Activated naive CD4-positive, alpha-beta T cell treated with anti-CD3 and anti-CD28 coated beads, Interleukin-2, amount 50 U/mL, for 72 hours (primary cell): Measurements from ENCODE around the gene KRTAP10-4. TPM values are rescaled to one million over a fixed set of nuclear protein-coding genes. Genes with fewer than 3 reads are reported as not detected.
"Not testable (repeated sequence)": the region's sequence is repeated elsewhere in the genome, so short reads cannot be mapped to it uniquely, and the experiment has no call there.

Experiments used
- ATAC-seq, 2 donors: fragments of 150-1000 bp; cut with Tn5 transposase; 2 replicates each; pipeline ENCODE4 v1.10.0; 2021; ENCODE audit warnings: mild to moderate bottlenecking in 2 of 2, moderate library complexity in 2 of 2
- DNase-seq, 2 donors: peaks; one replicate each; pipeline ENCODE4 v3.0.0; 2021 to 2022; ENCODE audit warnings: low spot score in 2 of 2
- H3K27ac Mint-ChIP-seq, 2 donors: one replicate each; pipeline ENCODE4 v1.8.0; 2022; ENCODE audit warnings: mild to moderate bottlenecking in 2 of 2, mixed read lengths in 2 of 2
- H3K36me3 Mint-ChIP-seq, 2 donors: one replicate each; pipeline ENCODE4 v1.8.0; 2022; ENCODE audit warnings: mixed read lengths in 2 of 2
- H3K9me3 Mint-ChIP-seq, 2 donors: one replicate each; pipeline ENCODE4 v1.8.0; 2022; ENCODE audit warnings: mixed read lengths in 2 of 2
- total RNA-seq, 2 donors: library from RNA; stranded (reverse); gene quantifications; one replicate each; pipeline ENCODE4 v1.2.3, GENCODE V29; 2022

The KRTAP10-4 gene
- total RNA-seq, 2 donors from 2014 or later: not detected

DNA sequence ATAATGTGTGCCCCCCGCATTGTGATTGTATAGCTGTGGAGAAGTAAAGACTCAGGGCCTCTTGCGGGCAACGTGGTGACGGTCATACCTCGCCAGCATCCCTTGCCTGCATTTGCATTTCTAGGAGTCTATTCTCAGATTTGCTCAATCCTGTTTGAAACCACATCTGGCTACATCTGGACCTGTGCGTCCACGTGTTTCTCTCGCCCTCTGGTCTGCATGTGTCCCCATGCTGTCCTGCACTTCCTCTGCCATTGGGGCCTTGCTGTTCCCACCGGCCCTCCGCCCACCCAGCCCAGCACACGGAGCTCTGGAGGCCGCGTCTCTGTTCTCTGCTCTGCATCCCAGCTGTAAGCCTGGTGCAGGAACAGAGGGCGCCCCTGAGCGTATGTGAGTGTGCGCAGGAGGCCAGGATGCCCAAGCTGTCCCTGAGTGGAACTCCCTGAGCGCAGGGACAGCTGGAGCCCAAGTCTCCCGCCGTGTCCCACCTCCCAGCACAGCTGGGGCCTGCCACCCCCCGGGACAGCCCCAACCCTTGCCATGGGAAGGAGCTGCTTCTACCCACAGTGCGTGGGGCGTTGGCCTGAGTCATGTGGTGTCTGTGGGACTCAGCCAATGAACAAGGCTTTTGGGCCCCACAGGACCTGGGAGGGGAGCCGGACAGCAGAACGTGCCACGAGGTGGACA is 23.9 kb upstream of the KRTAP10-4 start:
- ATAC-seq: no peak
- Mint-ChIP-seq H3K27ac (peak overlapping the region in 1 of 2 donors; percentile 19), H3K36me3 (peaks cover 21 to 28% of the 10 kb centered on the region in 2 donors), H3K9me3 (peaks cover 15 to 32% of the 10 kb centered on the region in 2 donors)
- DNase-seq: peak in 1 of 2 donors; percentile 30

DNA sequence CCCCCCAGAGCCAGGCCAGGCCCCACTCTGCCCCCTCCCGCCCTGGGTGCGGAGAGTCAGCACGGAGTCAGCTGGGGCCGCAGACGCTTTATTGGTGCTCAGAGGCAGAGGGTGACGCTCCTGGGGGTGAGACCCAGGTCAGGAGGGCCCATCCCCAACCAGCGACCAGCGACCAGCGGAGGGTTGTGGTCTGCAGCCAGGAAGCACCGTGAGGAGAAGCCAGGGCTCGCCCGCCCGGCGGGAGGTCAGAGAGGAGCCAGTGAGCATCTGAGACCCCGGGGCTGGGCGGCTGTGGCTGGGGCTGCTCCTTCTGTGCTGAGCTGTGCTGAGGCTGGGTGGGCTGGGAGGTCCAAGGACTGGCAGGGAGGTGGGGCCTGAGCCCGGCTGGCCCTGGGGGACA is 23.2 kb upstream of the KRTAP10-4 start:
- ATAC-seq: not testable (repeated sequence)
- Mint-ChIP-seq H3K27ac (peak overlapping the region in 1 of 2 donors; percentile 29), H3K36me3 (peaks cover 21 to 29% of the 10 kb centered on the region in 2 donors), H3K9me3 (peaks cover 15 to 34% of the 10 kb centered on the region in 2 donors)
- DNase-seq: peak in 1 of 2 donors; percentile 52

DNA sequence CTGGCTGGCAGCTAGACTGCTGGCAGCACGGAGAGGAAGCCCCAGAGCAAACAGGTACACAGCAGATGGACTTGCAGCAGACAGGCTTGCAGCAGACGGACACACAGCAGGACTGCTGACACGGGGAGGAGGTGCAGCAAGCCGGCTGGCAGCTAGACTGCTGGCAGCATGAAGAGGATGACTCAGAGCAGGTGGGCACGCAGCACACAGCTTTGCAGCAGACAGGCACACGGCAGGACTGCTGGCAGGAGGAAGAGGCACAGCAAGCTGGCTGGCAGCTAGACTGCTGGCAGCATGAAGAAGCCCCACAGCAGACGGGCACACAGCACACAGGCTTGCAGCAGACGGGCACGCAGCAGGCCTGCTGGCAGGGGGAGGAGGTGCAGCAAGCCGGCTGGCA is 22.7 kb upstream of the KRTAP10-4 start:
- Mint-ChIP-seq H3K36me3 (peaks cover 21 to 29% of the 10 kb centered on the region in 2 donors), H3K27ac (peak overlapping the region; percentile 10 to 29), H3K9me3 (peaks cover 15 to 31% of the 10 kb centered on the region in 2 donors)
- ATAC-seq (no peak), DNase-seq (peak in 1 of 2 donors; percentile 25)

GRCh38 chr21:44551340-44551961 is 22.1 kb upstream of the KRTAP10-4 start, which contains the start of gene KRTAP10-2:
Gene KRTAP10-2 (minus strand): TSS chr21:44551505. CDS start chr21:44551458, 47 bp downstream.
- Mint-ChIP-seq H3K9me3 (peaks cover 14 to 29% of the 10 kb centered on the region in 2 donors), H3K27ac (peak within 1 kb of the TSS; percentile 22 to 29), H3K36me3 (peaks cover 20 to 27% of the 10 kb centered on the region in 2 donors)
- peak in 1 of 2 donors; percentile 30 for DNase-seq
- no peak for ATAC-seq

DNA sequence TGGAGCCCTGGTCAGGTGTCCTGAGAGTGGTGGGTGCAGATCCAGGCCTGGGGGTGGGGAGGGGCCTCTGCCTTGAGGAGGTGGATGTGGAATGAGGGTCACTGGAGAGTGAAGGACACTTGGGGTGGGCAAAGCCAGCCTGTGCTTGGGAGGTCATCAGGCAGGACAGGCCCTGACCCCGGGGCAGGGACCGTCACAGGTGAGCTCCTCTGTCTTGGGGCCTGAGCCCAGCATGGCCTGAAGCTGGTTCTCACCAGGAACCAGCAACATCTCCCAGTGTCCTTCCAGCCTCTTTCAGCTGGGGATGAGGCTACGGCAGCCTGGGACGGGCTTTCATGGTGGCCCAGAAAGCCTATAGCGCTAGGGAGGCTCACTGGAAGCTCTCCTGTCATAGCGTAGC is 21.4 kb upstream of the KRTAP10-4 start:
- H3K9me3 Mint-ChIP-seq: peaks cover 7 to 22% of the 10 kb centered on the region in 2 donors
- H3K27ac Mint-ChIP-seq: peak overlapping the region in 1 of 2 donors; percentile 22
- peaks cover 13 to 20% of the 10 kb centered on the region in 2 donors for H3K36me3 Mint-ChIP-seq
- ATAC-seq: no peak
- DNase-seq: peak in 1 of 2 donors; percentile 43

DNA sequence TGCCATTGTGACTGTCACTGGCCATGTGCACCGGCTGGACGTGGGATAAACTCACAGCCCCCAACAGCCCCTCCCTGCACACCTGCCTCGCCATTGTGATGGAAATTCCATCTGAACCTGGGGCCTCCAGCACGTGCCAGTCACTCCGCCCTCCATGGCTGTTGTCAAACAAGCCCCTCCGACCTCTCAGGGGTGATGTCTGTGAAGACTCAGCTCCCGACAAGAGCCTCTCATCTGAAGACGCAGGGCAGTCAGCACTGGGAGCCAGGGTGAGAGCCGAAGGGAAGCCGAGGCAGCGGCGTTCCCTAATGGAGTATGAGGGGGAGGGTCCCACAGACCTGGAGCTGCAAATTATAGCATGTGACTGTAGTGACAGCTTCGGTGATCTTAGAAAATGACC is 20.8 kb upstream of the KRTAP10-4 start:
- peaks cover 8 to 15% of the 10 kb centered on the region in 2 donors for H3K36me3 Mint-ChIP-seq
- no peak overlapping the region for H3K27ac Mint-ChIP-seq
- H3K9me3 Mint-ChIP-seq: peaks cover 2 to 17% of the 10 kb centered on the region in 2 donors
- no peak for ATAC-seq
- no peak for DNase-seq

- H3K9me3 Mint-ChIP-seq: peaks cover 0 to 16% of the 10 kb centered on the region in 2 donors
- ATAC-seq: no peak
- no peak for DNase-seq
- no peak overlapping the region for H3K27ac Mint-ChIP-seq
- peaks cover 4 to 19% of the 10 kb centered on the region in 2 donors for H3K36me3 Mint-ChIP-seq
Measured at GRCh38 chr21:44555200-44555875, 18.2 kb upstream of the KRTAP10-4 start.

DNA sequence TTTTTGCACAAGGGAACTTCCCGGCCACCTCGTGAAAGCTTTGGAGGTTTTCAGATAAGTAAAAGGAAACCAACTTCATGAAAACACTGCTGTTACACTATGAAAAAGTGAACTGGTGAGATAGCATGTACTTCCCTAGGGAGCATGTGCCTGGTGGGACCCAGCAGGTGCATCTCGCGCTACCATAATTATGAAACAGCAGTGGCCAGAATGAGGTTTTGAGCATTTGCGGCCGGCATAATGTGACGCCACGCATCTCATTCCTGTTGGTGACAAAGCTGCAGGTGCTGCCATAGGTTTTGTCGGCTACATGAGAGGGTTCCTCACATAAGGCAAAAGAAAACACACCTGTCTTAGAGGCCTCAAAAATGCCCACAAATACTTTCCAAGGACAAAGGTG is 16.6 kb upstream of the KRTAP10-4 start:
- DNase-seq: no peak
- H3K36me3 Mint-ChIP-seq: peaks cover 10 to 27% of the 10 kb centered on the region in 2 donors
- peaks cover 6 to 21% of the 10 kb centered on the region in 2 donors for H3K9me3 Mint-ChIP-seq
- H3K27ac Mint-ChIP-seq: no peak overlapping the region
- no peak for ATAC-seq

DNA sequence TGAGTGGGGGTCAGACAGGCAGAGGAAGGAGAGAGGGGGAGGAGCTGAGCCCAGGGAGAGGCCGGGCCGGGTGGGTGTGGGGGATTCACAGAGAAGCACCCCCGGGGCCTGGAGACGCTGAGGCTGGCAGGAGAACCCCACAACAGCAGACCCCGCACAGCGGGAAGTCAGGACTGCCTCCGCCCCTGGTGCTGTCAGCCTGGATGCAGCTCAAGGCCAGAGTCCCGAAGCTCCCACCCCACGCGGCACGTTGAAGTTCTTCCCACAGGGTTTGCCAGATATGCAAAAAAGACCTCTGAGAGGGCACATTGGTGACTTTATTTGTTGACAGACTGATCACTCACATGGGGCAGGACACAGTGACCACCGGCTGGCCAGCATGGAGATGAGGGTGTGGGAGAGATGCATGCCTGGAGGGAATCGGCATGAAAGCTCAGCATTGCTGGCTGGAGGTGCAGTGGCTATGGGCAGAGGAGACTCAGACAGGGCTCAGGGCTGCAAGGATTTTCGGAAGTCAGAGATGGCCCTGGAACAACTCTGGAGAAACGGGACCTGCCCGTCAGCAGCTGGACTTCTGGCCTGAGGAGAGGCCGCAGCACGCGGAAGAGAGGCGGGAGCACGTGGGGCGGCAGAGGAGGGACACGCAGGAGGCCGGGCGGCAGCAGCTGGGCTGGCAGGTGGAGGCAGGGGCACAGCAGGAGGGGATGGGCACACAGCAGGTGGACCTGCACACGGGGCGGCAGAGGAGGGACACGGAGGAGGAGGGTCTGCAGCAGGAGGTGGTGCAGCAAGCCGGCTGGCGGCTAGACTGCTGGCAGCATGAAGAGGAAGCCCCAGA is 15.8 kb upstream of the KRTAP10-4 start:
- peaks cover 6 to 21% of the 10 kb centered on the region in 2 donors for H3K9me3 Mint-ChIP-seq
- H3K36me3 Mint-ChIP-seq: peaks cover 10 to 33% of the 10 kb centered on the region in 2 donors
- no peak for DNase-seq
- no peak for ATAC-seq
- H3K27ac Mint-ChIP-seq: peak overlapping the region in 1 of 2 donors; percentile 3

- not testable (repeated sequence) for ATAC-seq, H3K27ac Mint-ChIP-seq, DNase-seq
- Mint-ChIP-seq H3K9me3 (peaks cover 6 to 15% of the 10 kb centered on the region in 2 donors), H3K36me3 (peaks cover 10 to 28% of the 10 kb centered on the region in 2 donors)
Measured at GRCh38 chr21:44558329-44558675, 15.2 kb upstream of the KRTAP10-4 start.

DNA sequence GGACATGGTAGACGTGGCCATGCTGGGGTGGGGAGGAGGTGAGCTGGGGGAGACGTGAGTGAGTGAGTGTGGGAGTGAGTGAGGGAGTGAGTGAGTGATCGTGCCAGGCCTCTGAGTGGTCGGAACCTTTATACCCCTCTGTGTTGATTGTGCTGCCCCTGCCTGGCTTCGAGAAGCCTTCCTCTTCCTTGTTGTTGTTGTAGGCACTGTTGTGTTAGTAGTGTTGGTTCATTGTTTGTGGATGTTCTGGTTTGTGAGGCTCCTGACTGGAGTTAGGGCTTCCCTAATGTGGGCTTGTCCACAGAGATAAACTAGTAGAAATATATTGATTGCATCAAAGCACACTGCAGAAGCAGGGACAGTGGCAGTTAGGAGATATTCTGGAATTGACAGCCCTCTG is 14.8 kb upstream of the KRTAP10-4 start, which contains the start of gene KRTAP10-3:
Gene KRTAP10-3, minus strand, starts transcription at position 101 of the 400 bp plus-strand sequence. Its CDS starts 80 bp downstream, at position 21.
- Mint-ChIP-seq H3K36me3 (peaks cover 10 to 26% of the 10 kb centered on the region in 2 donors), H3K27ac (peak within 1 kb of the TSS in 1 of 2 donors; percentile 3), H3K9me3 (peaks cover 6 to 12% of the 10 kb centered on the region in 2 donors)
- ATAC-seq (no peak), DNase-seq (no peak)

DNA sequence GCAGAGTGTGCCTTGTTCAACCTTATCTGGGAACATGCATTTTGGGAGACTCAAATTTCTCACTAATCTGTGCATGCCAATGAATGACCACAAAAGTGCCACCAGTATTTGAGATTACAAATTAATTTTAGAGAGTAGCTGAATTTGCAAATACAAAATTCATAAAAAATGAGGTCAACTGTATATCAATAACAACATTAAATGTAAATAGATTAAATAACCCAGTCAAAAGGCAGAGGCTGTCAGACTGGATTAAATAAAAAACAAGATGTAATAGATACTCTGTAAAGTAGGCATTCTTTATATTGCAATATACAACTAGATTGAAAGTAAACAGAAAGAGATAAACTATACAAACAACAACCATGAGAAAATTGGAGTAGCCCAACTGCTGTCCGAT is 9.4 kb upstream of the KRTAP10-4 start:
- no peak for DNase-seq
- Mint-ChIP-seq H3K27ac (no peak overlapping the region), H3K36me3 (peaks cover 10 to 22% of the 10 kb centered on the region in 2 donors), H3K9me3 (peaks cover 6% of the 10 kb centered on the region in 2 donors)
- no peak for ATAC-seq

DNA sequence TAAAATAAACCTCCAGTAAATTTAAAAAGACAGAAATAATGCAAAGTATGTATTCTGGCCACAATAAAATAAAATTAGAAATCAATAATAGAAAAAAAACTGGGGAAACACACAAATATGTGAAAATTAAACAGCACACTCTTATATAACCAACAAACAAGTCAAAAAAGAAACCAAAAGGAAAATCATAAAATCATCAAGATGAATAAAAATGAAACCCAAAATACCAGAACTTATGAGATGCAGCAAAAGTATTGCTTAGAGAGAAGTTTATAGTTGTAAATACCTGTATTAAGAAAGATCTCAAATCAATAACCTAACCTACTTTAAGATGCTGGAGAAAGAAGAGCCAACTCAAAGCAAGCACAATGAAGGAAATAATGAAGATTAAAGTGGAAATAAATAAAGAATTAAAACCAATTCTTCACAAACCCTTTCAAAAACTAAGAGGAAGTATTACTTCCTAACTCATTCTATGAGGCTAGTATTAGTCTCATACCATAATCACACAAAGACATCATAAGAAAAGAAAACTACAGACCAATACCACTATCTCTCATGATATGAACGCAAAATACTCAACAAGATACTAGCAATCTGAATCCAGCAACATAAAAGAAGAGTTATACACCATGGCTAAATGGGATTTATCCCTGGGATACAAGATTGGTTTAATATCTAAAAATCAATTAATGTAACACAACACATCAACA is 8.5 kb upstream of the KRTAP10-4 start:
- Mint-ChIP-seq H3K9me3 (peaks cover 6% of the 10 kb centered on the region in 2 donors), H3K36me3 (peaks cover 9 to 18% of the 10 kb centered on the region in 2 donors), H3K27ac (peak overlapping the region in 1 of 2 donors; percentile 81)
- ATAC-seq (no peak), DNase-seq (no peak)

DNA sequence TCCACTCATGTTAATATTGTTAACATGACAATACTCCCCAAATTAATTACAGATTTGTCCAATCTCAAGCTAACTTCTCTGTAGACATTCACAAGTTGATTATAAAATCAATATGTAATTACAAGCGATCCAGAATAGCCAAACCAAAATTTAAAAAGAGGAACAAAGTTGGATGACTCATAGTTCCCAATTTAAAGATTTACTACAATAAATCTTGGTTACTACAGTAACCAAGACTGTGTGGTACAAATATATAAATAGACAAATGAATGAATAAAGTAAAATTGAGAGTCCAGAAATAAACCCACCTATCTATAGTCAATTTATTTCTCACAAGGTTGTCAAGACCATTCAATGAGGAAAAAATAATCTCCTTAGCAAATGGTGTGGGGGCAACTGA is 7.1 kb upstream of the KRTAP10-4 start:
- H3K27ac Mint-ChIP-seq: no peak overlapping the region
- peaks cover 0 to 2% of the 10 kb centered on the region in 2 donors for H3K9me3 Mint-ChIP-seq
- ATAC-seq: no peak

DNA sequence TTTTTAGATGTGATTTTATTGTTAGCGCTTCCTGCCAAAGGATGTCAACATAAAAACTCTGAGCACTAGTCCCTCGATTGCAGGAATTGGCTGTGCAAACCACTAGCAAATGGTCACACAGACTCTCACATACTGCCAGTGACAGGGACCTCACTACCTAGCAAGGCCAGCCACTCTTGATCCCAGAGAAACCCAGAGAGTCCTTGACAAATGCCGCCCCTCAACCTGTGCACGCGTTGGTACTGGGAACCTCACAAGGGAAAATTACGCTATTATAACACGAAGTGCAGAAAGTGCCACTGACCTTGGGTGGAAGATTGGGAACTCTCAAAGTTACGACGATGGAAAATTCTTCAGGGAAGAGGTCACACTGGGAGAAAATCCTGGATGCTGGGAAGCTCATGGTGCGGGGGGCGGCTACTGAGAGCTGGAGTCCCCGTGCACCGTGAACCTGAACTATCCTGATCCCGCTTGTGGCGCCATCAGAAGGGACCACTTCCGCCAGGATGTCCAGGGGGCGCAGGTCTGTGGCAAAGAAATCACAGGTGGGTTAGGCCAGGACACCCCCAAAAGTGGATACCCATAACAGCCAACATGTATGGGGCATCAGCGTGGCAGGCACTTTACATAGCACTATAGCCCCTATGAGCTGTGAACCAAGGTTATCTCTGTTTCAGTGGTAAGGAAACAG is 5.9 kb upstream of the KRTAP10-4 start:
- no peak for DNase-seq
- Mint-ChIP-seq H3K9me3 (peaks cover 0 to 5% of the 10 kb centered on the region in 2 donors), H3K36me3 (no peaks in the 10 kb centered on the region), H3K27ac (no peak overlapping the region)
- ATAC-seq: no peak

More for the DNA sequence above, 7.1 kb upstream of the KRTAP10-4 start:
- H3K36me3 Mint-ChIP-seq: peaks cover 0 to 9% of the 10 kb centered on the region in 2 donors
- DNase-seq: no peak
